ENCODE measurements around the gene CASKIN2. TPM values are rescaled to one million over a fixed set of nuclear protein-coding genes. Genes with fewer than 3 reads are reported as not detected.

The CASKIN2 gene
- total RNA-seq, 1 experiment from 2014 or later = 37.0 TPM

- no peaks in the 10 kb centered on the region for H4K20me1 ChIP-seq (ENCODE audit: control insufficient read depth, insufficient read depth, insufficient read length)
- no peak overlapping the region for H3K4me2 ChIP-seq (ENCODE audit: insufficient read depth, insufficient read length, low read length)
- H3T11ph ChIP-seq (ENCODE audit: low read length) = no peak overlapping the region
- no peak overlapping the region; a peak in 1 of 7 replicates for H3K27ac Mint-ChIP-seq
- H3K79me2 ChIP-seq (ENCODE audit: insufficient read depth, low read length) = no peaks in the 10 kb centered on the region
- no peak overlapping the region for H3K4ac ChIP-seq (ENCODE audit: low read depth, low read length)
- no peak overlapping the region for H2BK5ac ChIP-seq (ENCODE audit: insufficient read length, low read length)
- H3K9me3 ChIP-seq (ENCODE audit: control insufficient read depth, low read depth, low read length) = no peaks in the 10 kb centered on the region
- no peak overlapping the region for H4K5ac ChIP-seq (ENCODE audit: insufficient read length, low read depth, low read length)
- H3K27me3 ChIP-seq (ENCODE audit: insufficient read depth, low read length) = no peaks in the 10 kb centered on the region
- no peak overlapping the region for H2AK5ac ChIP-seq (ENCODE audit: insufficient read length, low read length)
- TF ChIP-seq CTCF (conservative IDR thresholded peaks at IDR 0.05) = no peak
- H4K91ac ChIP-seq (ENCODE audit: insufficient read length, low read depth, low read length) = no peak overlapping the region
- H4K8ac ChIP-seq (replicated peaks; ENCODE audit: insufficient read length, low read depth, low read length) = no peak overlapping the region
- no peak overlapping the region for H2BK12ac ChIP-seq (ENCODE audit: insufficient read length, low read depth, low read length)
- no peaks in the 10 kb centered on the region for H3K79me1 ChIP-seq (ENCODE audit: insufficient read depth, low read depth, low read length, poor library complexity, severe bottlenecking)
- H3K18ac ChIP-seq (ENCODE audit: insufficient read length, low read depth, low read length) = no peak overlapping the region
- no peak overlapping the region for H3K23ac ChIP-seq (ENCODE audit: insufficient read length, low read depth, low read length)
- no peak overlapping the region for H2AFZ ChIP-seq (ENCODE audit: low read length)
- H3K9ac ChIP-seq (ENCODE audit: extremely low read depth, insufficient read length, low read length) = no peak overlapping the region
- DNase-seq = no peak
- no peaks in the 10 kb centered on the region for H3K23me2 ChIP-seq (ENCODE audit: insufficient read length, low read depth, low read length, poor library complexity, severe bottlenecking)
- H3K4me3 Mint-ChIP-seq = no peak overlapping the region
- H3K4me1 Mint-ChIP-seq = no peaks in the 10 kb centered on the region
- WGBS (ENCODE audit: extremely low coverage, insufficient read length, low lambda C conversion rate) = no CpG with 5 or more reads among the region's 21 CpGs
- no peak overlapping the region for H2BK20ac ChIP-seq (ENCODE audit: low read depth, low read length, poor library complexity, severe bottlenecking)
- H3K56ac ChIP-seq (ENCODE audit: insufficient read length, low read depth, low read length) = no peak overlapping the region
- H3K27ac ChIP-seq (ENCODE audit: insufficient read length, low read depth, low read length) = no peak overlapping the region
- no peak overlapping the region for H2BK15ac ChIP-seq (ENCODE audit: low read depth, low read length)
- no peaks in the 10 kb centered on the region for H3K4me1 ChIP-seq (ENCODE audit: insufficient read depth, low read length)
- H3K36me3 Mint-ChIP-seq (ENCODE audit: insufficient read depth in 1 of 3, low read depth in 3 of 3) = peaks cover 0 to 48% (median 32%) of the 10 kb centered on the region in 3 experiments; a peak in 5 of 7 replicates
- H2BK120ac ChIP-seq (ENCODE audit: low read depth, low read length, poor library complexity, severe bottlenecking) = no peak overlapping the region
- no peaks in the 10 kb centered on the region for H3K9me3 Mint-ChIP-seq
- no peaks in the 10 kb centered on the region; the same call in 1 of the 2 replicates for H3K27me3 Mint-ChIP-seq (ENCODE audit: low read depth)
- no peak overlapping the region; the same call in 1 of the 2 replicates for H3K14ac ChIP-seq (ENCODE audit: insufficient read depth, low read length)
Measured at GRCh38 chr17:75501378-75502071, 13.8 kb downstream of the CASKIN2 start.
